Measurements from ENCODE around the gene PRDM16.

GRCh38 chr1:3148171-3148570 lies 79.2 kb downstream of the PRDM16 start:
- TF ChIP-seq POLR2AphosphoS5 (IDR thresholded peaks at IDR 0.05; ENCODE audit: low read depth, low read length), result no peak
- no peak for TF ChIP-seq CTCF (IDR thresholded peaks at IDR 0.05)
- TF ChIP-seq ZBTB33 (IDR thresholded peaks at IDR 0.05; ENCODE audit: borderline replicate concordance, low read depth), result no peak
- TF ChIP-seq SMC3 (IDR thresholded peaks at IDR 0.05; ENCODE audit: low read depth, low read length), result no peak
- no peak for TF ChIP-seq TAF1 (IDR thresholded peaks at IDR 0.05; ENCODE audit: borderline replicate concordance, low read depth, low read length)
- no peak for TF ChIP-seq SIN3A (IDR thresholded peaks at IDR 0.05; ENCODE audit: borderline replicate concordance, low read depth, low read length)
- no peak for TF ChIP-seq JUND (IDR thresholded peaks at IDR 0.05)
- TF ChIP-seq RCOR1 (IDR thresholded peaks at IDR 0.05; ENCODE audit: low read length), result no peak
- TF ChIP-seq EP300 (IDR thresholded peaks at IDR 0.05; ENCODE audit: borderline replicate concordance in 1 of 2, low read depth in 1 of 2, low read length in 1 of 2), result no peak
- TF ChIP-seq USF1 (IDR thresholded peaks at IDR 0.05; ENCODE audit: borderline replicate concordance, low read depth), result no peak
- no peak for TF ChIP-seq RXRA (IDR thresholded peaks at IDR 0.05; ENCODE audit: borderline replicate concordance, low read depth)
- TF ChIP-seq NFIC (IDR thresholded peaks at IDR 0.05; ENCODE audit: borderline replicate concordance), result no peak
- no peak for TF ChIP-seq REST (IDR thresholded peaks at IDR 0.05; ENCODE audit: low read depth, low read length)
- no peak for TF ChIP-seq MXI1 (IDR thresholded peaks at IDR 0.05; ENCODE audit: low read depth, low read length)

Data from SK-N-SH (cell line).